Measurements from ENCODE around the gene PRLH. TPM values are rescaled to one million over a fixed set of nuclear protein-coding genes. Genes with fewer than 3 reads are reported as not detected.

PRLH gene
- total and polyA plus RNA-seq, 4 donors = not detected

DNA sequence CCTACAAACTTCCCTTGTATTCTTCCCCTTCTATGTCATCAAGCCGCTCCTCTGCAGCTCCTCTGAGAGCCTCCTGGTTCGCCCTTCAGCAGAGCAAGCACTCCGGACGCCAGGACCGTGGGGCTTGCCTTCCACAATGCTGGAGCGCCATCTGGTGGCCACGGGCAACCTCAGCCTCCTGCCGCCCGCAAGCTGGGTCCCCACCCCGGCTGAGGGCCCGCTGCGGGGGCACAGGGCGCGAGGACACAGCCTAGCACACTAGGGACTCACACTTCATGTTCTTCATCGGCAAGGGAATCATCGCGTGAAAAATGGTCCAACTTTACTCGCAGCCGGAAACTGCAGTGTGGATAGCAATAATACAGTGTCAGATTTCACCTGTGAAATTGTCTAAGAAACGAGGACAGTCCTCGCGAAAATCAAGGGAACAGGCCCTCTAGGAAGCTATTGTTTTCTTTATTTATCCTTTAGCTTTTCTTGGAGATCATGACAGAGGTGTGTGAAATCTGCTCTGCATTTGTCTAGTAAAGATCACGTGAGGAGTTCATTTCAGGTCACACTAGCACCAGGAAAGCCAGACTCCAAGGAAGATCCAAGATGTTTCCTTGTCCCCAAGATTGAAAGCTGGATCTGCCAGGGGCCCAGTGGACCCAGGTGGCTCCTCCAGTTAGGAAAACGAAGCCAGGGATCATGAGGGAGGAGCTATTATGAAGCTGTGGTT is 5.8 kb downstream of the PRLH start:
- DNase-seq (peak; percentile 90 to 93 (median 91)), ATAC-seq (ENCODE audit: insufficient read depth, low FRiP score) (peak; percentile 84)
- H3K4me1 ChIP-seq (ENCODE audit: control insufficient read depth in 5 of 5, insufficient read depth in 5 of 5, low read length in 5 of 5) = peaks cover 0 to 9% (median 0%) of the 10 kb centered on the region in 5 donors
- H3K9ac ChIP-seq (ENCODE audit: insufficient read depth in 1 of 2, low read length in 2 of 2) = no peak overlapping the region
- WGBS, 2 donors = 12 to 18% methylated on average over 24 of the region's 24 CpGs
- peaks cover 0 to 2% (median 0%) of the 10 kb centered on the region in 4 donors for H3K36me3 ChIP-seq (ENCODE audit: control insufficient read depth in 4 of 4, insufficient read depth in 4 of 4, low read length in 4 of 4)
- no peak overlapping the region for H3K27ac ChIP-seq (ENCODE audit: low read depth in 1 of 2, low read length in 1 of 2)
- no peaks in the 10 kb centered on the region for H3K27me3 ChIP-seq (ENCODE audit: control insufficient read depth in 3 of 3, insufficient read depth in 3 of 3, low read length in 2 of 3)
- H3K9me3 ChIP-seq (ENCODE audit: control insufficient read depth in 4 of 4, insufficient read depth in 3 of 4, low read length in 3 of 4) = no peaks in the 10 kb centered on the region
- TF ChIP-seq, protein P1, sequence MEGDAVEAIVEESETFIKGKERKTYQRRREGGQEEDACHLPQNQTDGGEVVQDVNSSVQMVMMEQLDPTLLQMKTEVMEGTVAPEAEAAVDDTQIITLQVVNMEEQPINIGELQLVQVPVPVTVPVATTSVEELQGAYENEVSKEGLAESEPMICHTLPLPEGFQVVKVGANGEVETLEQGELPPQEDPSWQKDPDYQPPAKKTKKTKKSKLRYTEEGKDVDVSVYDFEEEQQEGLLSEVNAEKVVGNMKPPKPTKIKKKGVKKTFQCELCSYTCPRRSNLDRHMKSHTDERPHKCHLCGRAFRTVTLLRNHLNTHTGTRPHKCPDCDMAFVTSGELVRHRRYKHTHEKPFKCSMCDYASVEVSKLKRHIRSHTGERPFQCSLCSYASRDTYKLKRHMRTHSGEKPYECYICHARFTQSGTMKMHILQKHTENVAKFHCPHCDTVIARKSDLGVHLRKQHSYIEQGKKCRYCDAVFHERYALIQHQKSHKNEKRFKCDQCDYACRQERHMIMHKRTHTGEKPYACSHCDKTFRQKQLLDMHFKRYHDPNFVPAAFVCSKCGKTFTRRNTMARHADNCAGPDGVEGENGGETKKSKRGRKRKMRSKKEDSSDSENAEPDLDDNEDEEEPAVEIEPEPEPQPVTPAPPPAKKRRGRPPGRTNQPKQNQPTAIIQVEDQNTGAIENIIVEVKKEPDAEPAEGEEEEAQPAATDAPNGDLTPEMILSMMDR (IDR thresholded peaks at IDR 0.05; ENCODE audit: control extremely low read depth, extremely low read depth) = peak; percentile 98
- H3K4me3 ChIP-seq = no peak overlapping the region

DNA sequence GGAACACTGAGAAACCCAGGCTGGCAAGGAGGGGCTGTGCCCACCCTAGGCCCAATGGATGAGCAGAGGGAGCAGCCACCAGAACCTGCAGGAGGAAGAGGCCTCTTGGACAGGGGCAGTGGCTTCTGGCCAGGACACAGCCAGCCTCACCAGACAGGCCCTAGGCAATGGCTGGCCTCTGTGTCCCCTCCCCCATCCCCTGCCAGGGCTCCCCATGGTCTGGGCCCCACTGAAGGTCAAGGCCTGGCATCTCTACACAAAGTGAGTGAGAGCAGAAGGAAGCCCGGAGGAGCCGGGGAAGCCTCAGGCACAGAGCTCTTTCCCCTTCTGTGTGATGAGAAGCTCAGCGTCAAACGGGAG is 6.3 kb downstream of the PRLH start:
- TF ChIP-seq, protein P1 (IDR thresholded peaks at IDR 0.05; ENCODE audit: control extremely low read depth, extremely low read depth) = no peak
- no peak for ATAC-seq (ENCODE audit: insufficient read depth, low FRiP score)
- Histone ChIP-seq H3K9ac (ENCODE audit: insufficient read depth in 1 of 2, low read length in 2 of 2) (no peak overlapping the region), H3K9me3 (ENCODE audit: control insufficient read depth in 4 of 4, insufficient read depth in 3 of 4, low read length in 3 of 4) (no peaks in the 10 kb centered on the region), H3K27ac (ENCODE audit: low read depth in 1 of 2, low read length in 1 of 2) (no peak overlapping the region), H3K4me3 (no peak overlapping the region), H3K27me3 (ENCODE audit: control insufficient read depth in 3 of 3, insufficient read depth in 3 of 3, low read length in 2 of 3) (no peaks in the 10 kb centered on the region), H3K36me3 (ENCODE audit: control insufficient read depth in 4 of 4, insufficient read depth in 4 of 4, low read length in 4 of 4) (peaks cover 0 to 2% (median 0%) of the 10 kb centered on the region in 4 donors), H3K4me1 (ENCODE audit: control insufficient read depth in 5 of 5, insufficient read depth in 5 of 5, low read length in 5 of 5) (peaks cover 0 to 9% (median 0%) of the 10 kb centered on the region in 5 donors)
- DNase-seq = no peak
- 89 to 95% methylated on average over 4 of the region's 4 CpGs for WGBS, 2 donors

DNA sequence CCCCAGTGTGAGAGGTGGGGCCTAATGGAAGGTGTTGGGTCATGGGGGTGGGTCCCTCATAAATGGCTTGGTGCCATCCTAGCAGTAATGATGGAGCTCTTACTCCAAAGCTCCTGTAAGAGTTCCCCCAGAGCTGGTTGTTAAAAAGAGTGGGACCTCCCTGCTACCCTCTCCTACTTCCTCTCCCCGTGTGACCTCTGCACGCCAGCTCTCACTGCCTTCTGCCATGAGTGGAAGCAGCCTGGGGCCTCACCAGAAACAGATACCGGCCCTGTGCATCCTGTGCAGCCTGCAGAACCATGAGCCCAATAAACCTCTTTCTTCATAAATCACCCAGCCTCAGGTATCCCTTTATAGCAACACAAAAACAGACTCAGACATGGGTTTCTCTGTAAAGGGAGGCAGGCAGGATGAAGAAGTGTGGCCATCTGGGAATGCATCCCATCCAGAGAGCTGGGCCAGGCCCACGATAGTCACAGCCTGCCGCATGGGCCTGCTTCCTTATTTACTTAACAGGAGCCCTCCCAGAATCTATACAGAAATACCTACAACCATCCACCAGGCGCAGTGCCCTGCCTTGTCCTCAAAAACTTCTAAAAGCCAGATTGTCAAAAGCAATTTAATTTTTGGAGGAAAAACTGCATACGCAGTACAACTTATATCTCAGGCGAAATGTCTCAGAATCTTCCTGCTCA is 7.5 kb downstream of the PRLH start:
- TF ChIP-seq, protein P1 (IDR thresholded peaks at IDR 0.05; ENCODE audit: control extremely low read depth, extremely low read depth) = no peak
- Histone ChIP-seq H3K4me1 (ENCODE audit: control insufficient read depth in 5 of 5, insufficient read depth in 5 of 5, low read length in 5 of 5) (peaks cover 0 to 9% (median 0%) of the 10 kb centered on the region in 5 donors), H3K36me3 (ENCODE audit: control insufficient read depth in 4 of 4, insufficient read depth in 4 of 4, low read length in 4 of 4) (peaks cover 0 to 2% (median 0%) of the 10 kb centered on the region in 4 donors), H3K27ac (ENCODE audit: low read depth in 1 of 2, low read length in 1 of 2) (no peak overlapping the region), H3K9me3 (ENCODE audit: control insufficient read depth in 4 of 4, insufficient read depth in 3 of 4, low read length in 3 of 4) (no peaks in the 10 kb centered on the region), H3K4me3 (no peak overlapping the region), H3K9ac (ENCODE audit: insufficient read depth in 1 of 2, low read length in 2 of 2) (no peak overlapping the region), H3K27me3 (ENCODE audit: control insufficient read depth in 3 of 3, insufficient read depth in 3 of 3, low read length in 2 of 3) (no peaks in the 10 kb centered on the region)
- no peak for DNase-seq
- 85 to 87% methylated on average over 8 of the region's 8 CpGs for WGBS, 2 donors
- ATAC-seq (ENCODE audit: insufficient read depth, low FRiP score) = no peak
